Stimulated activated CD8-positive, alpha-beta memory T cell treated with anti-CD3 and anti-CD28 coated beads, Interleukin-12 subunit alpha, Interleukin-12 subunit beta, amount 100 ng/mL, for 4 hours (primary cell): ENCODE data around the gene BAZ2B.

Source experiments
- DNase-seq: peaks from one replicate; pipeline ENCODE4 v3.0.0-alpha.2; 2020; ENCODE audit warnings: low read depth

BAZ2B gene

DNA sequence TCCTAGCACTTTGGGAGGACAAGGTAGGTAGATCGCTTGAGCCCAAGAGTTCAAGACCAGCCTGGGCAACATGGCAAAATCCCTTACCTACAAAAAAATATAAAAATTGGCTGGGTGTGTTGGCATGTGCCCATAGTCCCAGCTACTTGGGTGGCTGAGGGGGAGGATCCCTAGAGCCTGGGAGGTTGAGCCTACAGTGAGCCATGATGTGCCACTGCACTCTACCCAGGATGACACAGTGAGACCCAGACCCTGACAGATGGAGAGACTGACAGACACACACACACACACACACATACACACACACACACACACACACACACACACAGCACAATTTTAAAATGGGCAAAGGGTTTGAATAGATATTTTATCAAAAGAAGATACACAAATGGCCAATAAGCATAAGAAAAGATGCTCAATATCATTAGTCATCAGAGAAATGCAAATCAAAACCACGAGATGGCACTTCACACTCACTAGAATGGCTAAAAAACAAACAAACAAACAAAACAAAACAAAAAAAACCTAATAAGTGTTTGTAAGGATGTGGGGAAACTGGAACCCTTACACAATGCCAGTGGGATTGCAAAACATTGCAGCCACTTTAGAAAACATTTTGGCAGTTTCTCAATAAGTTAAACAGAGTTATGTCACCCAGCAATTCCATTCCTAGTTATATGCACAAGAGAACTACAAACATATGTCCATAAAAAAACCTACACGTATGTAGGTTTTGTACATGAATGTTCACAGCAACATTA, 42.3 kb downstream of the BAZ2B start:
- no peak for DNase-seq

DNA sequence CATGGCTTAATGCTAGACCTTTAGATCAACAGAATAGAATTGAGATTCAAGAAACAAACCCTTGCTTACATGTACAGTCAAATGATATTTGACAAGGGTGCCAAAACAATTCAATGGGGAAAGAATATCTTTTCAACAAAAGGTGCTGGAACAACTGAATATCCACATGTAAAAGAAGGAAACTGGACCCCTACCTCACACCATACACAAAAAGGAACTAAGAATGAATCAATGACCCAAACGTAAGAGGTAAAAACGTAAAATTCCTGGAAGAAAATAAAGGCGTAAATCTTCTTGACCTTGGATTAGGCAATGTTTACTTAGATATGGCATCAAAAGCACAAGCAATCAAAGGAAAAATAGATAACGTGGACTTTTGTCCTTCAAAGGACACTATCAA, 43.1 kb downstream of the BAZ2B start:
- DNase-seq: no peak

DNA sequence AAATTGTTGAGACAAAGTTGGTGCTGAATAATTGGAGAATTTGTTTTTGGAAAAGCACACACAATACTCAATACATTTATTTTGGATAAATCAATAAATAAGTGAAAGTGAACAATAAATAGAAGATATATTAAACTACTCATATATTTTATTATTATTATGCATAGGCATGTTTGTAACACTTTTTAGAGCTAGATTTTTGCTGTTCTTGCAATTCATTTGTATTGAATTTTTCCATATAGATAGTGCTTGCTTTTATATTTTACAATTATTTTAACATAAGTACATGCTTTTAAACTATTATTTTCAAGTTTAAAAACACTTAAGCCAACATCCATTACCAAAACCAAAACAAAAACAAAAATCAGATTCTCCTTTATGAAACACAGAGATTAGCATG, 43.9 kb downstream of the BAZ2B start:
- DNase-seq: no peak

DNA sequence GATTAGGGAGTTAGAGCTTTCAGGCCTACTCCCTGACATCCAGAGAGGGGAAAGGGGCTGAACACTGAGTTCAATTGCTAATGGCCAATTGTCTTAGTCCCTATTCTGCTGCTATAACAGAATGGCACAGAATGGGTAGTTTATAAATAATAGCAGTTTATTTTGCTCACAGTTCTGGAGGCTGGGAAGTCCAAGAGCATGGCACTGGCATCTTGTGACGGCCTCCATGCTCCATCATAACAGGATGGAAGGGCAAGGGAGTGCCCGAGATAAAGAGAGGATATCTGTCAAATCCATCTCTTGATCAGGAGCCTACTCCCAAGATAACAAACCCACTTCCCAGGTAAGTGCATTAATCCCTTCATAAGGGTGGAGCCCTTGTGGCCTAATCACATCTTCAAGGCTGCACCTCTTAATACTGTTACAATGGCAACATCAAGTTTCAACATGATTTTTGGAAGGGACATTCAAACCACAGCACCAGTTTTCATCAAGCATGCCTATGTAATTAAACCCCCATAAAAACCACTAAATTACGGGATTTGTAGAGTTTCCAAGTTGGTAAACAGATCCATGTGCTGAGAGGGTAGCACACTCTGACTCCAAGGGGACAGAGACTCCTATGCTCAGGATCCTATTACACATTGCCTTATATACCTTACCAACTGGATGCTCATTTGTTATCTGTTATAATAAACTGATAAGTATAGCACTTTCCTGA, 44.6 kb downstream of the BAZ2B start:
- DNase-seq: no peak

DNA sequence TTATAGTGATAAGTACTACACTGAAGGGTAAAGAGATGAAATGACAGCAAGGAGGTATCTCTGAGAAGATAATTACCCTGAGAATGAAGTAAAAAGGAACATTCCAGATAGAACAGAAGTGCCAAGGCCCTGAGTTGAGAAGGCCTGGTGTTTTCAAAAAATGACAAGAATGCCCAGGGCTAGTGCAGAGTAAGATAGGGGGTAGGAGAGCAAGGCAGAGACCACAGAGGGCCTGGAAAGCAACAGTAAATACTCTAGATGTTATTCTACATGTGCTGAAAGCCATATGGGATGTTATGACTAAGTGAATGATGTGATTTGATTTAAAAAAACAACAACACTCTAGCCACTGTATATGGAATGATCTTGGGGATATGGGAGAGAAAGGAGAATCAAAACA, 52.3 kb downstream of the BAZ2B start:
- DNase-seq: no peak

DNA sequence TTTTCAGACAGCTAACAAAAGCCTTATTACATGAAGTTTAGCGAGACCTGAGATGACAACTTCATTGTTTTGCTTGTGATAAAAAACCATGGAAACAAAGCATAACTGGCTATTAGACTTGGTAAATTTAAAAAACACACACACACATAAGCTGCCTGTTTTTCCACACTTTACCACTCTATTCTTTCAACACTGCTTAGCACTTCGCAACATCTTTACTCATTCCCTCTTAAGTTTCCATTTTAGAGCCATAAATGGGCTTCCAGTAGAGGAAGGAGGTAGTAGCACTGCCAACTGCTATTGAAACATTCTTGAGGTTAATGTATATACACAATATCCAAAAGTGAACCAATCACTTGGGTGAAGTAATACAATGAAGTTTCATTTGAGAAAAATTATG, 54.1 kb downstream of the BAZ2B start:
- no peak for DNase-seq

DNA sequence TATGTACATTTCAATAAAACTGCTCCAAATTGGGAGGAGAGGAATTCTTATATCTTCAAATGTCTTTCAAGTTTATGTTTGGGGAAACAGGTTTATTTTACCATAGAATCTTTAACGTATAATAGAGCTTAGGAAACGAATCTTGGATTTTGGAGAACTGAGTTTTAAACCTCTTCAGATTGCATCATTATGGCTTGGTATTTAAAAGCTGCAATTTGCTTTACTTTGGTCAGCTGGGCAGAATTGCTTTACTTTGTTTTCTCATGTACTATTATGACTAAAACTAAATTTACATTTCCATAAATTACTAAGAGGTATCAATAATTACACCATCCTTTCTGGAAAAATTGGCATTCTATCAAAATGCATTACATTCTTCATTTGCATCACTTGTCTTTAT, 54.6 kb downstream of the BAZ2B start:
- no peak for DNase-seq

DNA sequence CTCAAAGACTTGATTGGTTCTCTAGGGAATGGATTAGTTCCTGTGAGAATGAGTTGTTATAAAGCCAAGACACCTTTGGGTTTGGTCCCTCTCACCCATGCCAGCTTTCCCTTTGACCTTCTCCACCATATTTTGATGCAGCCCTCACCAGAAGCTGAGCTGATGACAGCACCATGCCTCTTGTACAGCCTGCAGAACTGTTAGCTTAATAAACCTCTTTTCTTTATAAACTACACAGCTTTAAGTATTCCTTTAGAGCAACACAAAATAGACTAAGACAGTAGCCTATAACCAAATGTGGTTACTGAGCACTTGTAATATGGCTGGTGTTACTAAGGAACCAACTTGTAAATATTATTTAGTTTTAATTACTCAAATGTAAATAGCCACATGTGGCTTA, 55.1 kb downstream of the BAZ2B start:
- no peak for DNase-seq

DNA sequence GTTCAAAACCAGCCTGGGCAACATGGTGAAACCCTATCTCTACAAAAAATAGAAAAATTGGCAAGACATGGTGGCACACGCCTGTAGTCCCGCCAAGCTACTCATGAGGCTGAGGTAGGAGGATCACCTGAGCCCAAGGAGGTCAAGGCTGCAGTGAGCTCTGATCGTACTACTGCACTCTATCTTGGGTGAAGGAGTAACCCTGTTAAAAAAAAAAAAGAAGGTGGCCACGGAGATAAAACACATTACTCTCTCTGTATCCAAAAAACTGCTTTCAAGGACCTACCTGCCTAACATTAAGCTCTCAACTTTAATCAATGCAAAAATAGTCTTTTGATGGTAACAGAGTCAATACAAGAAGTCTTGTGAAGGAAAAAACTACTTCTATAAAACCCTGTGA, 57.3 kb downstream of the BAZ2B start:
- no peak for DNase-seq

DNA sequence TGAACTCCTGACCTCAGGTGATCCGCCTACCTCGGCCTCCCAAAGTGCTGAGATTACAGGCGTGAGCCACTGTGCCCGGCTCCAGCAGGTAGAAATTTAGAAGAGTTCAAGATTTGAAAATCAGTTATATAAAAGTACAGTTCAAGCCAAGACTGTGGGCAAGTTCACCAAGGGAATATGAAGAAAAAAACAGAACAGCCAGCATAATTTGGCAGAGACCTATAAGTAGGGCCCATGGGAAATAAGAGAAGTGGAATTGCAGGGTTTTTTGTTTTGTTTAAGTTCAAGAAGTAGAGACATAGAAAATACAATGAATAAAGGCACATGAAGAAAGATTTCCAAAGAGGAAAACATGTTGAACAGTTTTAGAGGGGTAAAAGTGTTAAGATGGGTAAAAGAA, 57.9 kb downstream of the BAZ2B start:
- no peak for DNase-seq

DNA sequence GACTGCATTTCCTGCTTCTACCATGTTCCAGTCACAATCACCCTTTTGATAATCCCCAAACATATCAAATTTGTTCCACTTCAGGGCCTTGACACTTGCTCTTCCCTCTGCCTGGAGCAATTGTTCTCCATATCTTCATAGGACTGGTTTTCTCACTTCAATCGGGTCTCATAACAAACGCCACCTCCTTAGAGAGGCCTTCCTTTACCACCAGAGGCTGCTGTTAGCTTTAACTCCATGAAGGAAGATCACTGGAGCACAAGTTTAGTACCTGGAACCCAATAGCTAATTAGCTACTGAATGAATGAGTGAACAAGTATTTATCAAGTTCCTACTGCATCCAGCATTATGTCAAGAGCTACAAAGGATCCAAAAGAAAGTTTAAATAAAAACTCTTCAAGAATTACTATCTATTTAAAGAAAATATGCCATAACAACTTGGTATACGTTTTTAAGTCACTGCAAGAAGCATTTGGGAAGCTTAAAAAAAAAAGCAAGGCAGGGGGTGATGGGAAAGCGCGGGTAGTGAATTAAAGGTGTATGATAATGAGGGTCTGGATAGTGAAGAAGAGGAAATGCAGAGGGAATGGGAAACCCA, 58.8 kb downstream of the BAZ2B start:
- no peak for DNase-seq

DNA sequence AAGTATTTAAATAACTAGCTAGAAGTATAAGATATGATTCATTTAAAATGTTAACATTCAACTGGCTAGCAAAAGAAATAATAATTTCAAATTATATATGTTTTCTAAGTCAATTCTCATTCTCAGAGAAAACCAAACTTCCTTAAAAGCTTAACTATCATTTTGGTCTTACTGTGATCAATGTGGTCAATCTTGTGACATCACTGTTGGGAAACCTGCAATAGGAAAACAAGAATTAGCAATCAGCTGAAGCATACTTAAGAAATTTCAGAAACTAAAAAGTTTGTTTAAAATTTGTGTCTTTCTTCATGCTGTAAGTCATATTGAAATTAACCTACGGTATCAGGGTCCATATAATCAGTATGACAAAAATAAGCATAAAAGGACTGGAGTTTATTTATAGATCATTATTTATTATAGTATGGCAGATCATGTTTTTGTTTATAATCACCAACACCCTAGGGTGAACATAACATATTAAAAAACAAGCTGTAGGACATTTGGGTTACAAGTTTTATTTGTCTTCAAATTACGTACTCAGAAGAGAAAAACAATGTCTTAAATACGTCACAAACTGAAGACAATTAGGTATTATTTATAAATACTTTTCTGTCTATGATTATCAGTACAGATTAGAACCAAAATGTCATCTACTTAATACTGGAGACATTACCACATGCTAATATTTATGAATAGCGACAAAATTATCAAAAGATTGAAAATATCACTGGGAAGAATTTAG, 60.5 kb downstream of the BAZ2B start:
- no peak for DNase-seq

DNA sequence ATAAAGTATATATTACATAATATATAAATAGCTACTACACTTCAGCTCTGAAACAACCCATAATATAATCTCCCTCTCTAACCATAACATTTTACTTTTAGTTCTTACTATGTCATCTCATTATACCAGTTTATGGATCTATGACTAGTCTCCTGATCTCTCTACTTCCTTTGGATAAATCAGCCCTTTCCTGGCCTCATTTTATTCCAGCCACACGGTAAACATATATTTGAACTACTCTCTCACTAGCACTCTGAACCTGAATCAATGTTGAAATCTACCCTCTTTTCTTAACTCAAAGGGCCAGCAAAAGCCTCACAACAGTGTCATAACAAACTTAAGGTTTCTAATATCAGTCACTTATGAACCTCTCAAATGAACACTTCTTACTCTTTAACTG, 62.6 kb downstream of the BAZ2B start:
- no peak for DNase-seq

DNA sequence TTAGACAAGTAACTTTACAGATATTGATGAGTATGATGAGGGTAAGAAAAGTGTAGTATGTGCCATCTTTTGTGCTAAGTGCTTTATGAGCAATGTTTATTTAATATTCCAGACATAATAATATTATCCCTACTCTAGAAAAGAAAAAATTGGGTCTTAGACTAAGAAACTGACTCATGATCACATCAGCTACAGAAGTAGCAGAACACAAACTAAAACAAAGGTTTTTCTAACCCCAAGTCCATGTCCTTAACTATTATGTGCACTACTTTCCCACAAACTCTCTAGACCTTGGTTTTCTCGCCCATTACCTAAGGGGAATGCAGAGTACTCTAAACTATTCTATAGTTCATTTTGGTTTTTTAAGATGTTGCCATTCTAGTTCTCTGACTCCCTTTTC, 64.5 kb downstream of the BAZ2B start:
- DNase-seq: no peak

DNA sequence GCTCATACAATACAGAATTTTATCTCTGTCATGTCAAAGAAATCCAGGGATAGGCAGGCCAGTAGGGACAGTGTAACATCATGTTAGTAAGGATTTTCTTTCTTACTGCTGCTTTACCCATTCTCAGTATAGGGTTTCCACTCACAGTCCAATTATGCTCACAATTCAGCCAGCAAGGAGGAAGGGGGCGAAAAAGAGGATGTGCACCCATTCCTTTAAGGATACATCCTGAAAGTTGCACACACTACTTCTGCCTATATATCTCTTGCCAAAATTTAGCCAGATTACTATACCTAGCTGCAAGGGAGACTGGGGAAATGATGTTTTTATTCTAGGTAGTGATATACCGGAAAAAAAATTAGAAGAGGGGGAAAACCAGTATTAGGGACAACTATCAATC, 66.1 kb downstream of the BAZ2B start:
- DNase-seq: no peak

DNA sequence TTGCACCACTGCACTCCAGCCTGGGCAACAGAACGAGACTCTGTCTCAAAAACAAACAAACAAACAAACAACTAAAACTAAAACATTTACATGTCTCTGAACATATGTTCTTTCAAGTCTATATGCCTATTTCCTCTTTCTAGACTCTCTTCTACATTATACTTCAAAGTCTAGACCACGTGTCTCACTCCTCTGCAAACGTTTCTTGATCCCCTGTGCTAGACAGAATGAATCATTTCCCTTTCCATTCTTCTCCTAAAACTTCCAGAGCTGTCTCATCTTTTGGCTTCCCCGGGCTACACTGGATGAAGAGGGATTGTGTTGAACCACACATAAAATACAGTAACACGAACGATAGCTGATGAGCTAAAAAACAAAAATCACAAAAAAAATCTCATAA, 67.1 kb downstream of the BAZ2B start:
- no peak for DNase-seq

DNA sequence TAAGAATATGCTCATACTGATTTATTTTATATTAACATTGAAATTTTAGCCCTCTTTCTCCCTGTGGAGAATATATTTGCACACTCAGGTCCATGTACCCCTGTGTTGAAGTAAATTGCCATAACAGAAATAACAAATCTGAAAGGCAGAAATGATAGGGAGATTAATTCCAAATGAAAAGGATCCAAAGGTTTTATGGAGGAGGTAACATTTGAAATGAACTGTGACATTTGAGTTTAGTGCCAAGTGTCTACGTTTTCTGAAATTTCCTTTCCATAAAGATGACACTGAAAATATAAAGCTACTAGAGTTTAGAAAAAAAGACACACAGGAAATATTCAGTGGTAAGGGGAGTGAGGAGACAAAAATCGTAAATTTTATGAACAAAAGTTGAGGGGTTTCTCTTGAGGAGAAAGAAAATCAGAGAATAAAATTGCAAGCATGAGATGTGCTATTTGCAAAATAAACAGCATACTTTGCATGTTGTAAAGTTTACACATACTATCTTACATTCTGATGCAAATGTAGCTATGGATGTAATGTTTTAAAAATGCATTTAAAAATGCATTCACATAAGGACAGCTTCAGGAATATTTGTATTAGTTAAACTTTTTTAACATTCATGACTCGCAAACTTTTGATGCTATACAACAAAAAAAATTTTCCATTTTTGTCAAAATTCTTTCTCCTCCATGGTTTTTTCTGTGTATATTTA, 69.5 kb downstream of the BAZ2B start:
- DNase-seq: no peak

DNA sequence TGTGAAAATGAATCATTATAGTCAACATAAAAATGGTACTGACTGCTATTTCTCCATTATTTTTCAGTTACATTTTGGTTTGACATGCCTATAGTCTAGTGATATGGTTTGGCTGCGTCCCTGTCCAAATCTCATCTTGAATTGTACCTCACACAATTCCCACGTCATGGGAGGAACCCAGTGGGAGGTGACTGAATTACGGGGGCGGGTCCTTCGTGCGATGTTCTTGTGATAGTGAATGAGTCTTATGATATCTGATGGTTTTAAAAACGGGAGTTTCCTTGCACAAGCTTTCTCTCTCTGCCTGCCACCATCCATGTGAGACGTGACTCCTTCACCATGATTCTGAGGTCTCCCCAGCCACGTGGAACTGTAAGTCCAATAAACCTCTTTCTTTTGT, 70.3 kb downstream of the BAZ2B start:
- no peak for DNase-seq

DNA sequence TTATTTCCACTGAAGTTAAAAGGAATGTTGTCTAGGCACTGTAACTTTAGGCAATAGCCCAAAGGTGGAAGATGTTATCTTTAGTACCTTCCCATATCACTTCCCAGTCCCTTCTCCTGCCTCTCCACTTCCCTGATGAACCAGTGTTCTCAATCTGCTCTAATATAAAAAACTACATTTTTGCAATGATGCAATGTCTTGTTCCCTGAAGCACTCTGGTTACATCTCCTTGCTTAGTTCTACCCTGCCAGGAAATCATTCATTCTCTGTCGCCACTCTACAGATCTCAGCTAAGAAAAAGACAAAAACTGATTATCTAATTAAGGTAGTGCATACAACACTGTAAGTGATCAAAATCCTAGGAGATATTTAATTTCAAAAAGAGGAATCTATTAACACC, 71.3 kb downstream of the BAZ2B start:
- no peak for DNase-seq

DNA sequence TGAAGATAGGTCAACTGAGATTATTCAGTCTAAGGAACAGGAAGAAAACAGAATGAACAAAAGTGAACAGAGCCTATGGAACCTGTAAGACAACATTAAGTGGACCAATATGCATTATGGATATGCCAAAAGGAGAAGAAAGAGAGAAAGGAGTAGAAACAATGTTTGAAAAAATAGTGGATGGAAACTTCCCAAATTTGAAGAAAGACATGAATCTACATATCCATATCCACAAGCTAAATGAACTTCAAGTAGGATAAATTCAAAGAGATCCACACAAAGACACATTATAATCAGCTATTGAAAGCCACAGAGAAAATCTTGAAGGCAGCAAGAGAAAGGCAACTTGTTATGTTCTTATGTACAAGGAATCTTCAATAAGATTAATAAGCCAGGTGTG, 74.2 kb downstream of the BAZ2B start:
- no peak for DNase-seq

DNA sequence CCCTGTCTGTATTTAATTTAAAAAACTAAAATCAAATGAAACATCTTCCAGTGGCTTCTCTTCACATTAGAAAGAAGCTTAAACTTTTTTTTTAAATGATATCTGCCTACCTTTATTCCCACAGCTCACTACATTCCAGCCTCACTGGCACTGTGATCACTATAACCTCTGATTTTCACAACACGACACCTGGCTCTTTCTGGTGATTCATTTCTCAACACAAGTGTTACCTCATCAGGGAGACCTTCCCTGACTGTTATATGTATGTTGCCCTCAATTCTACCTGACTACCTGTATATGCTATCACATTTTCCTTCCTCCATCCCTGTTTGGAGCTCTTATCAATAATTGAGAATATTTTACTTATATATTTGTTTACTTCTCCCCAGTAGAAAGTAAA, 76.6 kb downstream of the BAZ2B start:
- no peak for DNase-seq

DNA sequence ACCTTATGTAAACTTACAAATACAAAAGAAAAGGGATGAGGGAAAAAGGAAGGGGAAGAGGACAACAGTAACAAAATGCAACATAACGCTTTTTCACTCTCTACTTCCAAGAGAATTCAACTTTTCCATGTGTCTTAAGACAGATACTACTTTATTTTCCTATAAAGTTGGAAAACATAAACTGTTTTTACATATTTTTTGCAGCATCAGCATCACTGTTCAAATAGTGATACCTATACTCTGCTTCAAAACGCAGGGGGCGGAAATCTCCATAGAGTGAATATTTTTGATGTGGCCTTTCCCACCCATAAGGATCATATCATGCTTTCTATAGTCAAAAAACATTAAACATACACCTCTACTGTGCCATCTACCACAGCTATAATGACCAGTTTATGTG, 77.5 kb downstream of the BAZ2B start:
- DNase-seq: no peak
